Kidney (tissue), 14 donors: ENCODE data around the gene SCN1B. TPM values are rescaled to one million over a fixed set of nuclear protein-coding genes. Genes with fewer than 3 reads are reported as not detected.

Source experiments
- DNase-seq, 5 donors: peaks; one replicate each; pipeline ENCODE4 v3.0.0-alpha.2; 2013 to 2020
- FAIRE-seq: peaks from 2 replicates; lab custom pipeline; 2012; peaks lifted over from hg19 to GRCh38; lab: Jason Lieb, UNC
- H3K27ac ChIP-seq, 2 donors: one replicate each; pipeline ENCODE4 v1.7.0; 2013; ENCODE audit warnings: low read depth in 2 of 2, low read length in 2 of 2, inconsistent platforms in 1 of 2
- H3K27me3 ChIP-seq: one replicate; pipeline ENCODE4 v1.7.1; 2013; ENCODE audit warnings: low read length, inconsistent platforms; ENCODE audit not compliant: control insufficient read depth, insufficient read depth
- H3K36me3 ChIP-seq, 3 donors: one replicate each; pipeline versions ENCODE4 v1.7.0 to v1.7.1; 2013; ENCODE audit warnings: low read length in 3 of 3, control low read depth in 1 of 3, inconsistent platforms in 1 of 3; ENCODE audit not compliant: insufficient read depth in 3 of 3, control insufficient read depth in 2 of 3
- H3K4me1 ChIP-seq, 3 donors: one replicate each; pipeline versions ENCODE4 v1.7.0 to v1.7.1; 2013; ENCODE audit warnings: low read length in 3 of 3, inconsistent platforms in 1 of 3, low read depth in 1 of 3; ENCODE audit not compliant: control insufficient read depth in 2 of 3, insufficient read depth in 2 of 3
- H3K4me3 ChIP-seq, 3 donors: one replicate each; pipeline versions ENCODE4 v1.7.0 to v1.8.1; 2013; ENCODE audit warnings: low read length in 3 of 3, control low read depth in 1 of 3, inconsistent platforms in 1 of 3
- H3K9ac ChIP-seq, 3 donors: one replicate each; pipeline versions ENCODE4 v1.7.0 to v1.7.1; 2013; ENCODE audit warnings: low read length in 3 of 3, control low read depth in 1 of 3, inconsistent platforms in 1 of 3
- H3K9me3 ChIP-seq, 3 donors: one replicate each; pipeline versions ENCODE4 v1.7.0 to v1.7.1; 2013; ENCODE audit warnings: low read length in 3 of 3, control low read depth in 1 of 3, inconsistent platforms in 1 of 3; ENCODE audit not compliant: control insufficient read depth in 2 of 3, insufficient read depth in 1 of 3
- CTCF ChIP-seq: IDR thresholded peaks from 3 replicates; pipeline ENCODE4 v1.5.1; 2012; ENCODE audit warnings: mild to moderate bottlenecking, moderate library complexity, borderline replicate concordance; ENCODE audit not compliant: insufficient read depth; ENCODE audit errors: extremely low read depth
- intact Hi-C: fragments of 100-400 bp; cut with DNase I; formaldehyde crosslinking; loops from one replicate; pipeline ENCODE4 v1.11.1; 2022
- polyA plus RNA-seq: library from polyadenylated mRNA; stranded (reverse); fragments of 350-450 nt; fragmentation: Illumina TruSeq; extraction: RNeasy Lipid Tissue Mini Kit (QIAGEN cat#74804); gene quantifications from one replicate; pipeline ENCODE4 v1.2.3, GENCODE V29; 2014; ENCODE audit warnings: low read depth, low replicate concordance; ENCODE audit not compliant: insufficient read depth
- total RNA-seq: library from RNA; stranded (reverse); fragmentation: NEBNext Ultra II Directional; extraction: Animal tissue kit (Norgen Biotek cat#: 25700); gene quantifications from one replicate; pipeline ENCODE4 v1.2.1, GENCODE V29; 2021
- donor health status: control.
- donor health status: control.
- donor health status: control.
- donor health status: control.
- donor health status: control.
- donor health status: DM: yes; HTN: yes; CAD: no.
- donor health status: Normal renal cell carcinoma (clear cell type).

The SCN1B gene
- total and polyA plus RNA-seq, 2 donors from 2014 or later, result 9.6 to 24.1 TPM

GRCh38 chr19:35061583-35062373 is 31.5 kb downstream of the SCN1B start:
- Histone ChIP-seq H3K27ac (no peak overlapping the region), H3K9ac (no peak overlapping the region), H3K4me3 (no peak overlapping the region), H3K27me3 (no peaks in the 10 kb centered on the region), H3K4me1 (no peaks in the 10 kb centered on the region), H3K9me3 (no peaks in the 10 kb centered on the region), H3K36me3 (peaks cover 0 to 5% (median 0%) of the 10 kb centered on the region in 3 donors)
- intact Hi-C loops, result no loop called here
- FAIRE-seq, result no peak
- TF ChIP-seq CTCF, result no peak
- no peak for DNase-seq

GRCh38 chr19:35062942-35063341 is 32.7 kb downstream of the SCN1B start:
- no peaks in the 10 kb centered on the region for H3K27me3 ChIP-seq
- no peak for DNase-seq
- H3K36me3 ChIP-seq, result peaks cover 0 to 5% (median 0%) of the 10 kb centered on the region in 3 donors
- no peak overlapping the region for H3K9ac ChIP-seq
- H3K4me3 ChIP-seq, result no peak overlapping the region
- H3K4me1 ChIP-seq, result no peaks in the 10 kb centered on the region
- H3K9me3 ChIP-seq, result no peaks in the 10 kb centered on the region
- intact Hi-C loops, result no loop called here
- no peak overlapping the region for H3K27ac ChIP-seq
- no peak for TF ChIP-seq CTCF
- FAIRE-seq, result no peak

GRCh38 chr19:35063940-35064818 is 33.9 kb downstream of the SCN1B start:
- Histone ChIP-seq H3K4me1 (peaks cover 0 to 3% (median 0%) of the 10 kb centered on the region in 3 donors), H3K27ac (no peak overlapping the region), H3K9ac (no peak overlapping the region), H3K4me3 (no peak overlapping the region), H3K36me3 (peaks cover 0 to 5% (median 0%) of the 10 kb centered on the region in 3 donors), H3K27me3 (no peaks in the 10 kb centered on the region), H3K9me3 (no peaks in the 10 kb centered on the region)
- no peak for FAIRE-seq
- TF ChIP-seq CTCF, result no peak
- no peak for DNase-seq
- intact Hi-C loops, result no loop called here
